HG03196 (cell line): ENCODE data around the gene GALC.

Experiments used
- ATAC-seq: cut with Tn5 transposase; IDR thresholded peaks from one replicate; pipeline ENCODE4 v1.9.1; 2021; ENCODE audit not compliant: unreplicated experiment

Gene GALC

DNA sequence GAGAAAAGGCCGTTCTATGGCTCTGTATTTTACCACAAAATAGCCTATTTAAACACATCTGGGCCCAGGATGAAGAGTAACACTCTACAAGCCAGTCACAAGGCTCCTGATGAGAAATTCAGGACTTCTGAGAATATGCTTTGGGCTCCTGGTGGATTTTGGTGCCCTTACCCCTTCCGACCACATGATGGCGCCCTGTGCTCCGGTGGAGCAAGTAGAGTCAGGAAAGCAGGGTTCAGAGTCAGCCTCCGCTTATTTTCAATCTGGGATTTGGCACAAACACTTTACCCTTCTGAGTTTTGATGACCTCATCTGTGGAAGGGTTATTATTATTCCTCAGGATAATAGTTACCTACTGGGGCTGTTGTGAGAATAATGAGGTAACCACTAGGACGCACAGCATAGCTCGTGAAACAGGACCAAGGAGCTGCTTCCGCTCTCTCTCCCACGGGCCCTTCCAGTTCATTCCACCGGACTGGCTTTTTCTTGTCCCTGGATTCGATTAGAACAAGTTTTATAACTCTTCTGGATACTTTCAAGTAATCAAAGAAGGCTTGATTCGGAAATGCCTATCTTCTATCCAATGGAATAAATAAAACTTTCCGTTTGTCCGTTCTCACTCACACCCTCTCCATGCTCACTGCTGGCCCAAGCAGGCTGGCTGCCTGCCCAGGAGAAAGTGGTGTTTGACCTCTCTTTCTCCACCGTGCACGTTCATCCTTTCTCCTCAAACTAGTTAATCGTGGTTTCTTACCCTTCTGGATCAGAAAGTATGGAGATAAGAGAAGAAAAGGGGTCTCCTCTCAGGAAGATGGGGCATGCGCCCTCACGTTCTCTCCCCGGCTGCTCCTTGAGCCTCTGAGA is 104.6 kb downstream of the GALC start:
- ATAC-seq, result no peak

DNA sequence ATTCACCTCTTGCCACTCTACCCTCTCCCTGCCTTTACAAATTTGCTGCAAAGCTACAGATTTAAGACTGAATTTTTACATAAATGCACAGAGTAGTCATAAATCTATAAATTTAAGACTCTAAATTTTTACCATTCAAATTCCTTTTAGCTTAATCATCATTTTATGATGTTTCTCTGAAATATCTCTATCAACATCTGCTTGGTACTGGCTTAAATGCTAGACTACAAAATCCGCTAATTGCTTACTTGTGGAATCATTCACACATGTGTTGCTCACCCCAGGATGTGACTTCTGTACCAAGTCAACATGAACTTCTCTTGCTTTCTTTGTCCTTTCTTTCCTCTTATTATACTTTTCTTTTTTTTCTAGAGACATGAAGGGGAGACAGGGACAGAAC is 109.2 kb downstream of the GALC start:
- ATAC-seq, result no peak
